NCI-H1417 (cell line): ENCODE measurements around the gene WDR3.
"Not testable (repeated sequence)": the region's sequence is repeated elsewhere in the genome, so short reads cannot be mapped to it uniquely, and the experiment has no call there.

ENCODE experiments used
- DNase-seq, 3 experiments: peaks; one replicate each; lab custom pipeline; 2025; lab: John Stamatoyannopoulos, UW

WDR3 gene

GRCh38 chr1:117929343-117930172 is at the start of gene WDR3, which contains the start of gene GDAP2:
TSS of gene WDR3 (plus strand) at chr1:117929739. CDS start at chr1:117933320, 3,581 bp downstream.
TSS of gene GDAP2 (minus strand) at chr1:117929621. CDS start at chr1:117920357, 9,264 bp downstream.
- DNase-seq, result peak; percentile 95 to 99 (median 98)

DNA sequence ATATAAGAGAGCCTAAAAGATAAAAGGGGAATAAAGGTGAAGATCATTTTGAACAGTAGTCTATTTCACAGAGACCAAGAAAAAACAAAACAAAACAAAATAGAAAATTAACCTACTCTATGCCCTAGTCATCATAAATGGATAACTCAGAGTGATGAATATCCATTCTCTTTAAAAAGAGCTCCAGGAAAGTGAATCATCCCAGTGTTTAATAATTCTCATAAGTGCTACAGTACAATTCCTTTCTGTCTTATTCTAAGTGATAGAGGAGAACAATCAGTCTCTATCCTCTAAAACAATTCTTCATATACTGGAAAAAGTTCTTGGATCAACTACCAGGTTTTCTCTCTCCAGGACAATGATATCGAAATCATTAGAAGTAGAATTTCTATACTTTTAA is 45.9 kb upstream of the WDR3 start:
- no peak for DNase-seq

DNA sequence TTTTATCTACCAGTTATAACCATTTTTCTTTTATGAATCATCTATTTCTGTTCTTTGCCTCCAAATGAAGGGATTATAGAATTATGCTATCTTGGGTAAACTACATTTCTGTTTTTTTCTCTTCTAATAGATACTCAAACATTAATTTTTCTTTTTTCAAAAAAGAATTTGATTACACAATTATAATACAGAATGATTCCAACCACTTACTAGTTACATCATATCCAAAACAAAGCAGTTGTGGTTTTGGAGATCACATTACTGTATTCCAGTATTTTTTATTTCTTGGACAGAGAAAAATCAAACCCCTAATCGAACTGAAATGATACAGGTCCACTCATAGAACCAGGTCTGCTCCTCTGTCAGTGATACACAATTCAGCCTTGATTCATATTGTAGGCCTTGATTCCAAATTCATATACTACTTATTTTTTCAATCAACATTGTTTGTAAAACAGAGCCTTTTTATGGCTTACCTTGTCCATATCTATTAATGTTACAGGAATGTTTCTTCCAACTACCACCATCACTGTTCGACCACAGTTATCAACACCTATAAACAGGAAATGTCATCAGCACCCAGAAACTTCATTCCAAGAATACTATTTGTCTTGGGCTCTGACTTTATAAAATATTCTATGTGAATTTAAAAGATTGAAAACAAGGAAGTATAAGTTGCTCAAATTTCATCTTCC is 43.3 kb upstream of the WDR3 start:
- DNase-seq, result no peak

DNA sequence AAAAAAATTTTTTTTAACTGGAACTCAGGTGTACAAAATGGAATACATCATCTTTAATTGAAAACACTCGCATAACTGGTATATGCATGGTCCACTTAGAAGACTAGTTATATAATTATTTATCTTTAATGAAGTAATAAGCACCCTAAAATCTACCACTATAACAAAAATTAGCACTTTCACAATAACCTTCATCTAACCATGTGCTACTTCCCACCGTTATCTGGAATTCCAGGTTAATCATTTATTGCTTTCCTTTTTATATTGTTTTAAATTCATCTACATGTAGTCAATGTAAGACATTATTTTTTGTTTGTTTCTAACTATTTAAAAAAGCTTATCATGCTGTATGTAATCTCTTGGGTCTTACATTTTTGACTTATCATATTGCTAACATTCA is 39.1 kb upstream of the WDR3 start:
- DNase-seq, result no peak

DNA sequence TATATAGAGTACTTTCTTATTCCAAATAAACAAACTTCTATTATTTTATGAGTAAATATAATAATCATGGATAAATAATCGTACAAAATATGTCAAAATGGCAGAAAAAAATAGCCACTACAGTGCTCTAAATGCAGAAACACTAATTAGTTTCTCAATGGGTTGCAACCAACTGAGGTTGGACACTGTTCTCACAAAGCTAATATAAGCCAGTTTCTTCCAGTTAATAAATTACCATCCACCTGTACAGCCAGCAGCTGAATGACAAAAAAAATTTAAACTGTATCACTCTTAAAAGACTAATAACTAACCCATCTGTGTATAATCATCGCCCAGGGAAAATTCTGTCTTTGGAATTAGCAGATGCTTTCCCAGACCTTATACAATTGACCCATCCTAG is 37.0 kb upstream of the WDR3 start:
- DNase-seq, result peak in 1 of 3 experiments; percentile 7

DNA sequence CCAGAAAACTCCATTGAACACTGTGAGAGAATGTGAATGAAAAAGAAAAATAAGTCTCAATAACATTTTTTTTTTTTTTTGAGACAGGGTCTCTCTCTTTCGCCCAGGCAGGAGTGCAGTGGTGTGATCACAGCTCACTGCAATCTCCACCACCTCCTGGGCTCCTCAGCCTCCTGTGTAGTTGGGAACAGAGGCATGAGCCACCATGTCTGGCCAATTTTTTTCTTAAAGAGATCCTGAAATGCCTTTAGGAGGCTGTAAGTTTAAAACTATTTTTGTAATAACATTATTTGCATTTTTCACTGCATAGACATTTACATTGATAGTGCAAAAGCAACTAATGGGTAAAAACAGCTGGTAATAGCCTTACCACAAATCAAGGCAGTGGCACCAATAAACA is 35.5 kb upstream of the WDR3 start:
- DNase-seq, result no peak

DNA sequence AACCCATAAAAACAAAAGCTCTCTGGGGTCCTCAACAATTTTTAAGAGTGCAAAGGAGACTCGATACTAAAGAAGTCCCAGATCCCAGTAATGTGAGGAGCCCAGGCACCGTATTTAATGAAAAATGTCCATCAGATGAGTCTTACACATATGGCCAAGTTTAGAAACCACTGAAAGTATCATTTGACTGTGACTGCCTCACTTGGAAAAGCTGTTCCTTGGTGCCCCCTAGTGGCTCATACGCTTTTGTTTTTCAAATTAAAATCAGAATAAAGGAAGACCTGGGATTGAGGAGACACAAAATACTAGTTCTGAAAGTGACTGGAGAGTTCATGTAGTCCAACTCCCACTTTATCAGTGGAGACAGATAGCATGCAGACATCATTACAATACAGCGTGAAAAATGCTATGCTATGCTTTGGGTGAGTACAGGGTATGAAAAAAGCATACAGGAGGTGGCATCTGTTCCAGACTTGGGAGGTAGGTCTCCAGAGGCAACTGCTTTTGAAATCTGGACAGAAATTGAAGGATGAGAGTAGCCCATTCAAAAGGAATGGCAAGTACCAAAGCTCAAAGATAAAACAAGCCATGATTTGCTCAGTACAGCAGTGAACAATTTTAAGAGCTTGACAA is 33.9 kb upstream of the WDR3 start:
- peak; percentile 9 to 81 (median 75) for DNase-seq

DNA sequence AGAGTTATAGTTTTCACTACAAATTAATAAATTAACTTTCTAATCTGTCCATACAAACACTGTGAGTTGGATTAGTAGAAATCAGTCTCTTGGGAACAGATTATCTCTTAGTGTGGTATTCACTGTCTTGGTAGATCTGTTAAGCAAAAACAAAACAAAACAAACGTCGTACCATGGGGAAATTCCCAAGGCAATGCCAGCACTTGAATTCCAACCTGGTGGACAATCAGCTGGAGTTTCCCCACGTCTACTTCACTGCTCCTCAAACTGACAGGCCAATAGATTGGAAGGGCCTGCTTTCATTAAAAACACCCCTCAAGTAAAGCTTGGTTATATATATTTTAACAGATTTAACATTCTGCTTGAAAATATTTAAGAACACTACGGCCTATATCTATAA is 32.0 kb upstream of the WDR3 start:
- DNase-seq, result no peak

- no peak for DNase-seq
Observed at GRCh38 chr1:117899801-117900200, 29.7 kb upstream of the WDR3 start.

DNA sequence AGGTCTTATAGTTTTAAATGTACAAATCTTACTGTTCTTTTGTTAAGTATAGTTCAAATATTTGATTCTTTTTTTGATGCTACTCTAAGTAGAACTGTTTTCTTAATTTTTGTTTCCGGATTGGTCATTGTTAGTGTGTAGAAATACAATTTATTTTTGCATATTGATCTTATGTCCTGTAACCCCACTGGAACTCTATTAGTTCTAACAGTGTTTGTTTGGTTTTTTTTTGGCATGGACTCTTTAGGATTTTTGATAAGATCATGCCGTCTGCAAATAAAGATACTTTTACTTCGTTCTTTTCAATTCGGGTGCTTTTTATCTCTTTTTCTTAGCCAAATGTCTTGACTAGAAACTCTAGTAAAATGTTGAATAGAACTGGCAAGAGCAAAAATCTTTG is 26.6 kb upstream of the WDR3 start:
- no peak for DNase-seq

- DNase-seq, result no peak
Observed at GRCh38 chr1:117904485-117904884, 25.1 kb upstream of the WDR3 start.

GRCh38 chr1:117905019-117905418 is 24.5 kb upstream of the WDR3 start:
- DNase-seq, result no peak

DNA sequence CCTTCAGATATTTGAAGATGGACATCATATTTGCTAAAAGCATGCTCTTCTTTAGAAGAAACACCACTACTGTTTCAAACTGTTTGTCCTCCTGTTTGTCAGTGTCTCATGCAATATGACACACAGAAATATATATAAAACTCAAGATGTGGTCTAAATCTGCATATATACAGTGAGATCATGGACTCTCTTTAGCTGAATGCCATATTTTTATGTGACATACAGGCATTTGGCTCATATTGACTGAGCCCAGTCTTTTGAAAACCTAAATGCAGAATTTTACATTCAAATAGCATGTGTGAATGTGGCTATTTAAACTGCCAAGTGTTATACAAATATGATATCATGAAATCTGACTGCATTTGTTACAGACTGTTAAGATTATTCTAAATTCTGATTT is 18.5 kb upstream of the WDR3 start:
- DNase-seq, result no peak

GRCh38 chr1:117919376-117919775 is 10.2 kb upstream of the WDR3 start:
- no peak for DNase-seq

DNA sequence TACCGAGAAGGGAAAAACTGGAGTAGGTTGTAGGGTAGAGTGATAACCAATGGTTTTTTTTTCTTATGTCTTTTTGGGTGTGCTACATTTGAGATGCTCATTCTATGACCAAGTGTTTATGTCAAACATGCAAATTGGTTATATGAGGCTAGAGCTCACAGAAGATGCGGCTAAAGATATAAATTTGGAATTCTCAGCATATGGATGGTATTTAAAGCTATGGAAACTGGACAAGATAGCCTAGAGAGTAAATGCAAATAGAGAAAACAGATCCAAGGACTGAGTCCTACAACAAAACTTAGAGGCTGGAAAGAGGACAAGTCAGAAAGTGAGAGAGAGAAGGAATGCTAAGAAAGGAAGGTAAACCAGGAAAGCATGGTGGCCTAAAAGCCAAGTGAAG is 7.5 kb upstream of the WDR3 start:
- no peak for DNase-seq

DNA sequence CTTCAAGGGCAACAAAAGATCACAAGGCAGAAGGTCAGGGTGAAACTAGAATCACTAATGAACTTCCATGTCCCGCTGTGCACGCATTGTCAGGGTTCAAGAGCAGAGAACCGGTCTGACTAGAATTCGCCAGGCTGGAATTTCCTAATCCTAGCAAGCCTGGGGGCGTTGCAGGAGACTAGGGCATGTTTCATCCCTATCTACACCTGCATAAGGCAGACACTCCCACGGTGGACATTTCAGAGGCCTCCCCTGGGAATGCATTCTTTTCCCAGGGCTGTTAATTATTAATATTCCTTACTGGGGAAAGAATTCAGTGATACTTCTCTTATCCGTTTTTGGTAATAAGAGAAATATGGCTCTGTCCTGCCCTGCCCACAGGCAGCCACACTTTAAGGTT is 6.8 kb upstream of the WDR3 start:
- DNase-seq, result not testable (repeated sequence)

- no peak for DNase-seq
Observed at GRCh38 chr1:117925981-117926380, 3.6 kb upstream of the WDR3 start.

- DNase-seq, result peak; percentile 57 to 72 (median 71)
Observed at GRCh38 chr1:117928881-117929342, 627 bp upstream of the WDR3 start.

- no peak for DNase-seq
Observed at GRCh38 chr1:117930173-117930447, 571 bp downstream of the WDR3 start.

DNA sequence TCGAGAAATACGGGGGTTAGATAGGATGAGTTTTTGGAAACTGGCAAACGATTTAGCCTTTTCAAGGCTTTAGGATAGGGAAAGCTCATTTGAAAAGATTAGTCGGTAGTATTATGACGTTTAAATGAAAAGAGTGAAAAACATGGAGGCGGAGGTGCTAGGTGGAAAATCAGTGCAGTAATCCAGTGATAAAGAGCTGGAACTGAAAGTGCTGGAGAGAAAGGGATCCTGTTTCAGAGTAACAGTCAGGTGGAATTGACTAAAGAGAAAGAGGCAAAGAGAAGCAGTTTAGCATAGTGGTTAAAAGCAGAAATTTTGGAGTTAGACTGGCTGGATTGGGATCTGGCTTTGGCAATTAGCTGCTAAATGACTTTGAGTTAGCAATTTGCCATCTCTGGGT is 945 bp downstream of the WDR3 start:
- DNase-seq, result peak in 2 of 3 experiments; percentile 3 to 41

DNA sequence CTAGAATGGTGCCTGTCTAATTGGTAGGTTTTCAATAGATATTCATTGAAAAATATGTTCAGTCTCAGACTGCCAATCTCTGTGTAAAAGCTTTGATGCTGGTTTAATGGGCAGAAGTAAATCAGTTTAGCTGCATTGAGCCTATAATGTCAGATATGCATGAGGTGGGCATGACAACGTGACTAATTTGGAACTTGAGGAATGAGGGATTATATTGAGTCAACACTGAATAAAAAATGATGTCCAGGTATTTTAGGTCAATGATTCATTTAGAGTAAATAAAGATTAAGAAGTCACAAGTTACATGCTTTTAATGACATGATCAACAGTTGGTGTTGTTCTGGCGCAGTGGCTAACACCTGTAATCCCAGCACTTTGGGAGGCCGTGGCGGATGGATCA is 3.0 kb downstream of the WDR3 start:
- DNase-seq, result no peak

- DNase-seq, result no peak
Observed at GRCh38 chr1:117933769-117934168, 4.2 kb downstream of the WDR3 start.

DNA sequence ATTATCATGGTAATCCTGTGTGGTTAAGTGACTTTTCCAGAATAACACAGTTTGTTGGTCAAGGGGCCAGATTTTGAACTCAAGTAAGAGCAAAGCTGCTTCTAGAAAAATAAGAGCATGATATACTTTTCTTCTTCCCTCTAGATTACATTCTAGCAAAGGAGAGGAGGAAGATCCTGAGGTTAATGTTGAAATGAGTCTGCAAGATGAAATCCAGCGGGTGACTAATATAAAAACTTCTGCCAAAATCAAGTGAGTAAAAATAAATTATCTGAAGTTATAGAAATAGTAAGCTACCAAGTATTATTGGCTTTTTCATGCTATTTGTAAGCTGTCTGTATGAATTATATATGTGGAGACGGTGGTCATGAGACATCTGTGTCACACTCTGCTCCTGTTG is 12.8 kb downstream of the WDR3 start:
- no peak for DNase-seq
